Retinal pigment epithelial cell (primary cell): ENCODE measurements around the gene FST.
A peak's percentile ranks its signal among the peaks of the same experiment; 100 is the strongest.

ENCODE experiments used
- DNase-seq: peaks from one replicate; pipeline ENCODE4 v3.0.0-alpha.2; 2010; ENCODE audit warnings: low read depth
- H3K4me3 ChIP-seq: 2 replicates; pipeline ENCODE4 v1.5.1; 2011; ENCODE audit warnings: mild to moderate bottlenecking, low read length, control low read depth, moderate library complexity
- TF ChIP-seq, protein P1 (sequence below): conservative IDR thresholded peaks from 2 replicates; pipeline ENCODE4 v1.5.1; 2011; ENCODE audit warnings: low read depth, low read length, control low read depth, inconsistent platforms

FST gene, protein sequence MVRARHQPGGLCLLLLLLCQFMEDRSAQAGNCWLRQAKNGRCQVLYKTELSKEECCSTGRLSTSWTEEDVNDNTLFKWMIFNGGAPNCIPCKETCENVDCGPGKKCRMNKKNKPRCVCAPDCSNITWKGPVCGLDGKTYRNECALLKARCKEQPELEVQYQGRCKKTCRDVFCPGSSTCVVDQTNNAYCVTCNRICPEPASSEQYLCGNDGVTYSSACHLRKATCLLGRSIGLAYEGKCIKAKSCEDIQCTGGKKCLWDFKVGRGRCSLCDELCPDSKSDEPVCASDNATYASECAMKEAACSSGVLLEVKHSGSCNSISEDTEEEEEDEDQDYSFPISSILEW

DNA sequence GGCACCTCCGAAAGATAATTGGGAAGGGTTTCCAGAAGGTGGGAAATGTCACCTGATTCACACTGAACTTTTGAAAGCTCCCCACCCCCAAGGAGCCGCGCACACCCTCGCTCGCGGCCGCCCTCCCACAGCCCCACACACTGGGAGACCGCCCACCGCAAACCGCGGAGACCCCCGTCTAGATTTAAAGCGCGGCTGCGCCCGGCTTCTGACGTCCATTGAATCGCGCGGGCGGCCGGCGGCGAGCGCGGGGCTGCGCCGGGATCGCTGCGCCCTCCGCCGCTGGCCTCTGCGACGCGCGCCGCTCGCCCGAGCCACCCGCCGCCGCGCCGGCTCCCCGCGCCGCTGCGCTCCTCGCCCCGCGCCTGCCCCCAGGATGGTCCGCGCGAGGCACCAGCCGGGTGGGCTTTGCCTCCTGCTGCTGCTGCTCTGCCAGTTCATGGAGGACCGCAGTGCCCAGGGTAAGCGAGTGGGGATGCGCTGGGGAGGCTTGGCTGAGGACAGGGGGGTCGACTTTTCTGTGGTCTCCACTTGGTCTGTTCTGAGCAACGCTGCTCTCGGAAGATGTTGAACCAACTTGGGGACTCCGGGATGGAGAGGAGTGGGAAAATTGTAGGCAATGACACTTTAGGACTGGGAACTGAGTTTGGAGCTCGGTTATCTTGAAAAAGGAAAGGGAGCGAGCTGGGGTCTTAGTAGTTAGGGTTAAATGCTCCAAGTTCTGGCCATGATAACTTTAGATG lies at the start of gene FST:
FST (plus strand) TSS at position 214 of the 743 bp plus-strand sequence; CDS start at position 377, 163 bp downstream.
- no peak for DNase-seq
- H3K4me3 ChIP-seq: peak within 1 kb of the TSS; percentile 67
- TF ChIP-seq, protein P1, sequence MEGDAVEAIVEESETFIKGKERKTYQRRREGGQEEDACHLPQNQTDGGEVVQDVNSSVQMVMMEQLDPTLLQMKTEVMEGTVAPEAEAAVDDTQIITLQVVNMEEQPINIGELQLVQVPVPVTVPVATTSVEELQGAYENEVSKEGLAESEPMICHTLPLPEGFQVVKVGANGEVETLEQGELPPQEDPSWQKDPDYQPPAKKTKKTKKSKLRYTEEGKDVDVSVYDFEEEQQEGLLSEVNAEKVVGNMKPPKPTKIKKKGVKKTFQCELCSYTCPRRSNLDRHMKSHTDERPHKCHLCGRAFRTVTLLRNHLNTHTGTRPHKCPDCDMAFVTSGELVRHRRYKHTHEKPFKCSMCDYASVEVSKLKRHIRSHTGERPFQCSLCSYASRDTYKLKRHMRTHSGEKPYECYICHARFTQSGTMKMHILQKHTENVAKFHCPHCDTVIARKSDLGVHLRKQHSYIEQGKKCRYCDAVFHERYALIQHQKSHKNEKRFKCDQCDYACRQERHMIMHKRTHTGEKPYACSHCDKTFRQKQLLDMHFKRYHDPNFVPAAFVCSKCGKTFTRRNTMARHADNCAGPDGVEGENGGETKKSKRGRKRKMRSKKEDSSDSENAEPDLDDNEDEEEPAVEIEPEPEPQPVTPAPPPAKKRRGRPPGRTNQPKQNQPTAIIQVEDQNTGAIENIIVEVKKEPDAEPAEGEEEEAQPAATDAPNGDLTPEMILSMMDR: no peak

DNA sequence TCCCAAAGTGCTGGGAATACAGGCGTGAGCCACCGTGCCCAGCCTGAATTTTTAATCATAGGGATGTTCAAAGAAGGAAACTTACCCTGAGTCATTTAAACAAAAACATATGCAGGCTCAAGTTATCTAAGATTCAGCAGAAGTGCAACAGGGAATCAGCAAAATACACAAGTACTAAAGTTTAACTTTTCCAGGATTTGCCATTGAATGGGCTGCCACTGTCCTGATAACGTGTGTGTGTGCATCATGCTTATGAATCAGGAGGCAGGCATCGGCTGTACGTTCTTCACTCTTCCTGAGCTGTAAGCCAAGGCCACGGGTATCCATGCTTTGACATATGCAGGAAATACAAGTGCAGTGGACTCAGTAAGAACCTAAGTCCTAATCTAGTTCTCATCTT lies 48.8 kb upstream of the FST start:
- TF ChIP-seq, protein P1: no peak
- H3K4me3 ChIP-seq: no peak overlapping the region
- DNase-seq: no peak

DNA sequence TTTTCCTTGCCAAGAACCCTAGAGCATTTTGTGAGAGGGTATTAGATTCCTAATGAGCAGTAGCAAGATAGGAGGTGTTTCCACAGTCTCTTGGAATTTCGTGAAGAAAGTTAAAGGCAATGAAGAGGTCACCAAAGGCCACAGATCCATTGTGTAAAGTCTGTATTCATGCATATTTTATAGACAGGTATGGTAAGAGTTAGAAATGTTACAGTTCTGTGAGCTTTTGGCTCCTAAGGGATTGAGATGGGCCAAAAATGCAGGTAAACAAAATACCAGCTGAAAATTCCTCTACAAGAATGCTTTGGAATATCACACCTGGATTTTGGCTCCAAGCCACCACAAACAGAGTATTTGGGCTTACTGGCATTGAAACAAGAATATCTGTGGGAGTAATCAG lies 47.4 kb upstream of the FST start:
- TF ChIP-seq, protein P1: no peak
- DNase-seq: no peak
- no peak overlapping the region for H3K4me3 ChIP-seq

DNA sequence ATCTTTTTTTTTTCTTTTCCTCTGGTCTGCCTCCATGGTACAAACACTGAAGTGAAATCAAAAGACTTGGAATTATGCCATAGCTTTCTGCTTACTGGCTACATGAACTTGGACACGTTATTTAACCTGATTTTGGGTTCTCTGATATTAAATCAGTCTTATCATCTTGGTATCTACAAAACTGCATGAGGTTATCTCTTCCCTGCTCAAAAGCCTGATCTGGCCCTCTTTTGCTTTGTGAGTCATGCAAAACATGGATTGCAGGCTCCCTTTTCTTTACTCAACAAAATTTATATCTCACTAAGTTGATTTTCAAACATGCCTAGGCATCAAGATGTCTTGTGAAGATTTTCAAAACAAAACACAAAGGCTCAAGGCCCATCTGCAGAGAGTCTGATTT lies 45.9 kb upstream of the FST start:
- TF ChIP-seq, protein P1: no peak
- no peak for DNase-seq
- H3K4me3 ChIP-seq: no peak overlapping the region

DNA sequence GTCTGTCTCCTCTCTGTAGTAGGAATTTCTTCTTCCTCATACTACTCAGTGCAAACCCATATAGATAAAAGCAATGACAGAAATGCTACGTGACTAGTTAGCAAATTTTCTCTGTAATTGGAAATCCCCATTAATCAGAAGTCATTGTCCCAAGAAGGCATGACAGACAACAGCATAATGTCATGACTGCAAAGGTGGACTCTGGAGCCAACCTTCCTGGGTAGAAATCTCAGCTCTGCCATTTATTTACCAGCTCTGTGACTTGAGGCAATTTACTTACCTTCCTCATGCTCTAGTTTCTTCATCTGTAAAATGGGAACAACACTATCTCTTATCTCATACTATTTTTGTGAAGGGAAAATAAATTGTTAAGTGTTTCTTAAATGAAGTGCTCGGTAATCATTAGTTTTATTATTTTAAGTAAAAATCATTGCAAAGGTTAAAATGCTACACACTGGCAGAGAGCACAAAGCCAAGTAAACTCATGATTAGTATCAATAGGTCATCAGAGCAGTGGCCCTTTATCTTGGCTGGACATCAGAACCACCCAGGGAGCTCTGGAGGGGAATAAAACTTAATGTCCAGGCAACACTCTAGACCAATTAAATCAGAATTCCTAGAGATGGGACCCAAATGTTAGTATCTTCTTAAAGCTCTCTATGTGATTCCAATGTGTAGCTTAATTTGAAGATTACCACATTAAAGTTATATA lies 43.8 kb upstream of the FST start:
- H3K4me3 ChIP-seq: no peak overlapping the region
- TF ChIP-seq, protein P1: no peak
- DNase-seq: no peak

DNA sequence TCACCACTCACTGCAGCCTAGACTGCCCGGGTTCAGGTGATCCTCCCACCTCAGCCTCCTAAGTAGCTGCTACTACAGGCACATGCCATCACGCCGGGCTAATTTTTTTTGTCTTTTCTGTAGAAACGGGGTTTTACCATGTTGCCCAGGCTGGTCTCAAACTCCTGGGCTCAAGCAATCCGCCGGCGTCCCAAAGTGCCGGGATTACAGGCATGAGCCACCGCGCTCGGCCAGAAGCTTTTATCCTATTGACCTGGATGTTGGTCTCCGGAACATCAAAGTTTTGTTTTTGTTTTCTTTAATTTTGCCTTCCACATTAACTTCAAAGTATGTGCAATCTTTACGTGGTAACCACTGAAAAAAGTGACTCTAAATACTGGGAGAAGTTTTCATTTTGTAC lies 42.4 kb upstream of the FST start:
- DNase-seq: no peak
- no peak overlapping the region for H3K4me3 ChIP-seq
- TF ChIP-seq, protein P1: no peak
